ENCODE results near the gene KRT86. TPM values are rescaled to one million over a fixed set of nuclear protein-coding genes. Genes with fewer than 3 reads are reported as not detected.
"Not testable (repeated sequence)": the region's sequence is repeated elsewhere in the genome, so short reads cannot be mapped to it uniquely, and the experiment has no call there.

Gene KRT86
- total and polyA plus RNA-seq, 2 donors (not counting 1 experiment from before 2014, with no cell fraction given): 0.02 to 0.17 TPM

DNA sequence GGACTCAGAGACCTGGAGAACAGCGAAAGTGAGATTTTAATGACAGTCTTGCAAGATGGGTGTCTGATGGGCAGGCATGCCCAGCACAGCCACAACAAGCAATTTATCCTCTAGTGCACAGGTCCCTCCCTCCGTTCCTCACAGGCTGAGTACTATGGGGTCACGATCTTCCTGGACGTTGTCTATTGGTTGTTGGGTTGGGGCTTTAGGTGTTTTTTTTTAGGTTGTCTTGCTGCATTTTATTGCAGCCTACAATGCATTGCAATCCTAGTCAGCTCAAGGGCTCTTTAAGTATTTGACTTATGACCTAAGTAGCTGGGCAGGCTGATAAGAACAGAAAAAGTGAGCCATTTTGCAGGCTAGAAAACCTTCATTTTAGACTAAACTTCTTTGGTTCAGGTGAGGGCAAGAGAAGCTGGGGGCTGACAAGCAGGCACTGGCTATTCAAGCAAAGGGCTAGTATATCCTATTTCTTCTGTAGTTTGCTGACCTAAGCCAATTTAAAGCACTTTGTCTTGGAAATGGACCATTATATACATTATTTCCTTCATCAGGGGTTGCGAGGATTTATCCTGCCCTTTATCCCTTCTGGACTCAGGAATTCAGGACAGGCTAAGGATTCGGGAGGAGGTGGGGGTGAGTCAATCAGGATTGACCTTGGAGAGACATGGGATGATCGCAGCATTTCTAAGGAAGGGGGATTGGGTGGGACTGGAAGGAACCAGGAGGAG, 35.4 kb upstream of the KRT86 start:
- no peak for DNase-seq (ENCODE audit: low read depth in 2 of 2)
- Histone ChIP-seq H3K27ac (ENCODE audit: insufficient read depth, low read length) (no peak overlapping the region), H3K4me2 (ENCODE audit: extremely low read depth, insufficient read depth, low read length) (no peak overlapping the region), H3K4me1 (ENCODE audit: control insufficient read depth, extremely low read depth, insufficient read depth, low read length) (peaks cover 9% of the 10 kb centered on the region), H3K9ac (ENCODE audit: insufficient read depth, low read length) (no peak overlapping the region), H4K20me1 (ENCODE audit: control insufficient read depth, extremely low read depth, insufficient read depth, low read length) (no peaks in the 10 kb centered on the region), H3K4me3 (replicated peaks in 1 of 4; ENCODE audit: control extremely low read depth in 1 of 4, insufficient read depth in 1 of 4, low read depth in 3 of 4, low read length in 4 of 4) (no peak overlapping the region), H3K36me3 (ENCODE audit: control insufficient read depth, insufficient read depth, low read length) (no peaks in the 10 kb centered on the region), H3K27me3 (ENCODE audit: control insufficient read depth, insufficient read depth, low read length) (no peaks in the 10 kb centered on the region), H3K9me3 (ENCODE audit: control insufficient read depth, insufficient read depth, low read depth, low read length) (no peaks in the 10 kb centered on the region), H3K79me2 (ENCODE audit: control insufficient read depth, insufficient read depth, low read length) (no peaks in the 10 kb centered on the region), H2AFZ (ENCODE audit: low read length) (no peak overlapping the region)
- TF ChIP-seq, protein P1, sequence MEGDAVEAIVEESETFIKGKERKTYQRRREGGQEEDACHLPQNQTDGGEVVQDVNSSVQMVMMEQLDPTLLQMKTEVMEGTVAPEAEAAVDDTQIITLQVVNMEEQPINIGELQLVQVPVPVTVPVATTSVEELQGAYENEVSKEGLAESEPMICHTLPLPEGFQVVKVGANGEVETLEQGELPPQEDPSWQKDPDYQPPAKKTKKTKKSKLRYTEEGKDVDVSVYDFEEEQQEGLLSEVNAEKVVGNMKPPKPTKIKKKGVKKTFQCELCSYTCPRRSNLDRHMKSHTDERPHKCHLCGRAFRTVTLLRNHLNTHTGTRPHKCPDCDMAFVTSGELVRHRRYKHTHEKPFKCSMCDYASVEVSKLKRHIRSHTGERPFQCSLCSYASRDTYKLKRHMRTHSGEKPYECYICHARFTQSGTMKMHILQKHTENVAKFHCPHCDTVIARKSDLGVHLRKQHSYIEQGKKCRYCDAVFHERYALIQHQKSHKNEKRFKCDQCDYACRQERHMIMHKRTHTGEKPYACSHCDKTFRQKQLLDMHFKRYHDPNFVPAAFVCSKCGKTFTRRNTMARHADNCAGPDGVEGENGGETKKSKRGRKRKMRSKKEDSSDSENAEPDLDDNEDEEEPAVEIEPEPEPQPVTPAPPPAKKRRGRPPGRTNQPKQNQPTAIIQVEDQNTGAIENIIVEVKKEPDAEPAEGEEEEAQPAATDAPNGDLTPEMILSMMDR (conservative IDR thresholded peaks at IDR 0.05 in 1 of 2, IDR thresholded peaks at IDR 0.05 in 1 of 2; ENCODE audit: low read depth in 1 of 2, low read length in 2 of 2): no peak
- TF ChIP-seq EZH2 (IDR thresholded peaks at IDR 0.05; ENCODE audit: low read length, missing control alignments): no peak

- DNase-seq (ENCODE audit: low read depth in 2 of 2): no peak
These were observed 34.7 kb upstream of the KRT86 start for GRCh38 chr12:52239767-52240166.

DNA sequence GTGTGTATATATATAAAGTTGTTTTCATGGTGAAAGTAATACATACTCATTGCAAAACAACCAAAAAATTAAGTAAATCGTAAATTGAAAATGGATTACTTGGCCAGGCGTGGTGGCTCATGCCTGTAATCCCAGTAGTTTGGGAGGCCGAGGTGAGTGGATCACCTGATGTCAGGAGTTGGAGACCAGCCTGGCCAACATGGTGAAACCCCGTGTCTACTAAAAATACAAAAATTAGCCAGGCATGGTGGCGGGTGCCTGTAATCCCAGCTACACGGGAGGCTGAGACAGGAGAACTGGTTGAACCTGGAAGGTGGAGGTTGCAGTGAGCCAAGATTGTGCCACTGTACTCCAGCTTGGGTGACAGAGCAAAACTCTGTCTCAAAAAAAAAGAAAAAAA, 34.2 kb upstream of the KRT86 start:
- not testable (repeated sequence) for H3K79me2 ChIP-seq (ENCODE audit: control insufficient read depth, insufficient read depth, low read length); H3K9me3 ChIP-seq (ENCODE audit: control insufficient read depth, insufficient read depth, low read depth, low read length)

More at GRCh38 chr12:52239767-52240166, 34.7 kb upstream of the KRT86 start:
- H3K36me3 ChIP-seq (ENCODE audit: control insufficient read depth, insufficient read depth, low read length): no peaks in the 10 kb centered on the region
- H2AFZ ChIP-seq (ENCODE audit: low read length): no peak overlapping the region
- H3K79me2 ChIP-seq (ENCODE audit: control insufficient read depth, insufficient read depth, low read length): no peaks in the 10 kb centered on the region
- H3K27me3 ChIP-seq (ENCODE audit: control insufficient read depth, insufficient read depth, low read length): no peaks in the 10 kb centered on the region
- no peak overlapping the region for H3K9ac ChIP-seq (ENCODE audit: insufficient read depth, low read length)
- H3K9me3 ChIP-seq (ENCODE audit: control insufficient read depth, insufficient read depth, low read depth, low read length): no peaks in the 10 kb centered on the region
- H3K4me2 ChIP-seq (ENCODE audit: extremely low read depth, insufficient read depth, low read length): no peak overlapping the region
- no peaks in the 10 kb centered on the region for H4K20me1 ChIP-seq (ENCODE audit: control insufficient read depth, extremely low read depth, insufficient read depth, low read length)
- no peak overlapping the region for H3K4me3 ChIP-seq (replicated peaks in 1 of 4; ENCODE audit: control extremely low read depth in 1 of 4, insufficient read depth in 1 of 4, low read depth in 3 of 4, low read length in 4 of 4)
- H3K4me1 ChIP-seq (ENCODE audit: control insufficient read depth, extremely low read depth, insufficient read depth, low read length): peaks cover 15% of the 10 kb centered on the region
- H3K27ac ChIP-seq (ENCODE audit: insufficient read depth, low read length): no peak overlapping the region
- no peak for TF ChIP-seq EZH2 (IDR thresholded peaks at IDR 0.05; ENCODE audit: low read length, missing control alignments)
- TF ChIP-seq, protein P1 (conservative IDR thresholded peaks at IDR 0.05 in 1 of 2, IDR thresholded peaks at IDR 0.05 in 1 of 2; ENCODE audit: low read depth in 1 of 2, low read length in 2 of 2): no peak

More for the DNA sequence above, 34.2 kb upstream of the KRT86 start:
- not testable (repeated sequence) for H3K27me3 ChIP-seq (ENCODE audit: control insufficient read depth, insufficient read depth, low read length); H3K4me2 ChIP-seq (ENCODE audit: extremely low read depth, insufficient read depth, low read length); H3K27ac ChIP-seq (ENCODE audit: insufficient read depth, low read length); DNase-seq (ENCODE audit: low read depth in 2 of 2); H4K20me1 ChIP-seq (ENCODE audit: control insufficient read depth, extremely low read depth, insufficient read depth, low read length); H3K36me3 ChIP-seq (ENCODE audit: control insufficient read depth, insufficient read depth, low read length); H3K9ac ChIP-seq (ENCODE audit: insufficient read depth, low read length); H3K4me3 ChIP-seq (replicated peaks in 1 of 4; ENCODE audit: control extremely low read depth in 1 of 4, insufficient read depth in 1 of 4, low read depth in 3 of 4, low read length in 4 of 4); H2AFZ ChIP-seq (ENCODE audit: low read length)
- peaks cover 14% of the 10 kb centered on the region for H3K4me1 ChIP-seq (ENCODE audit: control insufficient read depth, extremely low read depth, insufficient read depth, low read length)
